HEK293 (cell line): ENCODE results near the gene S100A8.

ENCODE experiments used
- HOXC10 ChIP-seq: sonication (generic); formaldehyde crosslinking; IDR thresholded peaks from 2 replicates; pipeline ENCODE4 v1.8.1; 2023; ENCODE audit warnings: mild to moderate bottlenecking, missing genetic modification reagents
- ZNF121 ChIP-seq: fragments of 450-650 bp; formaldehyde crosslinking; IDR thresholded peaks from 2 replicates; pipeline ENCODE4 v1.5.1; 2016; ENCODE audit warnings: missing biosample characterization, missing genetic modification characterization
- ZNF146 ChIP-seq: fragments of 450-650 bp; formaldehyde crosslinking; IDR thresholded peaks from 2 replicates; pipeline ENCODE4 v1.5.1; 2016; ENCODE audit warnings: missing biosample characterization, missing genetic modification characterization
- ZNF214 ChIP-seq: fragments of 450-650 bp; formaldehyde crosslinking; IDR thresholded peaks from 2 replicates; pipeline ENCODE4 v1.5.1; 2017; ENCODE audit warnings: missing biosample characterization, mild to moderate bottlenecking, missing genetic modification characterization, borderline replicate concordance
- ZNF707 ChIP-seq: fragments of 450-650 bp; formaldehyde crosslinking; IDR thresholded peaks from 2 replicates; pipeline ENCODE4 v1.5.1; 2016; ENCODE audit warnings: missing biosample characterization, missing genetic modification characterization
- TF ChIP-seq, protein P1 (sequence below): fragments of 450-650 bp; formaldehyde crosslinking; IDR thresholded peaks from 2 replicates; pipeline ENCODE4 v1.5.1; 2016; ENCODE audit warnings: missing biosample characterization, missing genetic modification characterization
- TF ChIP-seq, protein P2 (sequence below): fragments of 450-650 bp; formaldehyde crosslinking; IDR thresholded peaks from 2 replicates; pipeline ENCODE4 v1.5.1; 2016; ENCODE audit warnings: missing biosample characterization, missing genetic modification characterization
- TF ChIP-seq, protein P3 (sequence below): fragments of 450-650 bp; formaldehyde crosslinking; IDR thresholded peaks from 2 replicates; pipeline ENCODE4 v1.5.1; 2016; ENCODE audit warnings: missing biosample characterization, missing genetic modification characterization, low read depth
- TF ChIP-seq, protein P4 (sequence below): fragments of 450-650 bp; formaldehyde crosslinking; optimal IDR thresholded peaks from 2 replicates; pipeline ENCODE3; 2016; ENCODE audit warnings: missing biosample characterization, mild to moderate bottlenecking, missing genetic modification characterization

DNA sequence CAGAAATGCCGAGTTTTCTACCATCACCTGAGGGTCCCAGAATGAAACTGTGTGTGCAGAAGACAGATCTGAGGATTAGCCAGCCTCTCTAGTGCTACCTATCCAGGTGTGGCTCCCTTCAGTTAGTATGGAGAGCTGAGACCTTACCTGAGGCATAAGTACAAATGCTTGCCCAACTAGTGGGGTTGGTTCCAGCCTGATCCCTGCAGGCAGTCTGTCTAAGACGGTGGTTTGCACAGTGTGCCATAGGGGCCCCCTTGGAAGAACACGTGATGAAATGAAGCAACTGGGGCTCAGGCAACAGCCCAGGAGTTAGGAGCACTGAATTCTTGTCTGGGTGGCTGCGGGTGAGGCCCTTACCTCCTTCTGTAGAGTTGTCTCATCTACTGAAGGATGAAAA, 41.1 kb upstream of the S100A8 start:
- TF ChIP-seq, protein P1, sequence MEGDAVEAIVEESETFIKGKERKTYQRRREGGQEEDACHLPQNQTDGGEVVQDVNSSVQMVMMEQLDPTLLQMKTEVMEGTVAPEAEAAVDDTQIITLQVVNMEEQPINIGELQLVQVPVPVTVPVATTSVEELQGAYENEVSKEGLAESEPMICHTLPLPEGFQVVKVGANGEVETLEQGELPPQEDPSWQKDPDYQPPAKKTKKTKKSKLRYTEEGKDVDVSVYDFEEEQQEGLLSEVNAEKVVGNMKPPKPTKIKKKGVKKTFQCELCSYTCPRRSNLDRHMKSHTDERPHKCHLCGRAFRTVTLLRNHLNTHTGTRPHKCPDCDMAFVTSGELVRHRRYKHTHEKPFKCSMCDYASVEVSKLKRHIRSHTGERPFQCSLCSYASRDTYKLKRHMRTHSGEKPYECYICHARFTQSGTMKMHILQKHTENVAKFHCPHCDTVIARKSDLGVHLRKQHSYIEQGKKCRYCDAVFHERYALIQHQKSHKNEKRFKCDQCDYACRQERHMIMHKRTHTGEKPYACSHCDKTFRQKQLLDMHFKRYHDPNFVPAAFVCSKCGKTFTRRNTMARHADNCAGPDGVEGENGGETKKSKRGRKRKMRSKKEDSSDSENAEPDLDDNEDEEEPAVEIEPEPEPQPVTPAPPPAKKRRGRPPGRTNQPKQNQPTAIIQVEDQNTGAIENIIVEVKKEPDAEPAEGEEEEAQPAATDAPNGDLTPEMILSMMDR, result no peak
- TF ChIP-seq ZNF121 (no peak), ZNF146 (tag by site-specific recombination) (no peak), ZNF707 (tag by site-specific recombination) (no peak), ZNF214 (tag by site-specific recombination) (no peak), HOXC10 (CRISPR knock-in tag) (no peak)
- TF ChIP-seq, protein P2, sequence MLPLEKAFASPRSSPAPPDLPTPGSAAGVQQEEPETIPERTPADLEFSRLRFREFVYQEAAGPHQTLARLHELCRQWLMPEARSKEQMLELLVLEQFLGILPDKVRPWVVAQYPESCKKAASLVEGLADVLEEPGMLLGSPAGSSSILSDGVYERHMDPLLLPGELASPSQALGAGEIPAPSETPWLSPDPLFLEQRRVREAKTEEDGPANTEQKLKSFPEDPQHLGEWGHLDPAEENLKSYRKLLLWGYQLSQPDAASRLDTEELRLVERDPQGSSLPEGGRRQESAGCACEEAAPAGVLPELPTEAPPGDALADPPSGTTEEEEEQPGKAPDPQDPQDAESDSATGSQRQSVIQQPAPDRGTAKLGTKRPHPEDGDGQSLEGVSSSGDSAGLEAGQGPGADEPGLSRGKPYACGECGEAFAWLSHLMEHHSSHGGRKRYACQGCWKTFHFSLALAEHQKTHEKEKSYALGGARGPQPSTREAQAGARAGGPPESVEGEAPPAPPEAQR (tag by site-specific recombination), result no peak
- TF ChIP-seq, protein P3, sequence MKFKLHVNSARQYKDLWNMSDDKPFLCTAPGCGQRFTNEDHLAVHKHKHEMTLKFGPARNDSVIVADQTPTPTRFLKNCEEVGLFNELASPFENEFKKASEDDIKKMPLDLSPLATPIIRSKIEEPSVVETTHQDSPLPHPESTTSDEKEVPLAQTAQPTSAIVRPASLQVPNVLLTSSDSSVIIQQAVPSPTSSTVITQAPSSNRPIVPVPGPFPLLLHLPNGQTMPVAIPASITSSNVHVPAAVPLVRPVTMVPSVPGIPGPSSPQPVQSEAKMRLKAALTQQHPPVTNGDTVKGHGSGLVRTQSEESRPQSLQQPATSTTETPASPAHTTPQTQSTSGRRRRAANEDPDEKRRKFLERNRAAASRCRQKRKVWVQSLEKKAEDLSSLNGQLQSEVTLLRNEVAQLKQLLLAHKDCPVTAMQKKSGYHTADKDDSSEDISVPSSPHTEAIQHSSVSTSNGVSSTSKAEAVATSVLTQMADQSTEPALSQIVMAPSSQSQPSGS (tag by site-specific recombination), result no peak
- TF ChIP-seq, protein P4, sequence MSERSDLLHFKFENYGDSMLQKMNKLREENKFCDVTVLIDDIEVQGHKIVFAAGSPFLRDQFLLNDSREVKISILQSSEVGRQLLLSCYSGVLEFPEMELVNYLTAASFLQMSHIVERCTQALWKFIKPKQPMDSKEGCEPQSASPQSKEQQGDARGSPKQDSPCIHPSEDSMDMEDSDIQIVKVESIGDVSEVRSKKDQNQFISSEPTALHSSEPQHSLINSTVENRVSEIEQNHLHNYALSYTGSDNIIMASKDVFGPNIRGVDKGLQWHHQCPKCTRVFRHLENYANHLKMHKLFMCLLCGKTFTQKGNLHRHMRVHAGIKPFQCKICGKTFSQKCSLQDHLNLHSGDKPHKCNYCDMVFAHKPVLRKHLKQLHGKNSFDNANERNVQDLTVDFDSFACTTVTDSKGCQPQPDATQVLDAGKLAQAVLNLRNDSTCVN (tag by site-specific recombination), result no peak
